ENCODE measurements around the gene SERPINB8. TPM values are rescaled to one million over a fixed set of nuclear protein-coding genes. Genes with fewer than 3 reads are reported as not detected.
"Not testable (repeated sequence)": the region's sequence is repeated elsewhere in the genome, so short reads cannot be mapped to it uniquely, and the experiment has no call there.

The SERPINB8 gene
- total RNA-seq, 2 experiments from 2014 or later, result 6.3 to 7.5 TPM

- POLR2A ChIA-PET, result no interaction called here
- ATAC-seq (no peak), DNase-seq (no peak)
- TF ChIP-seq, protein P1, sequence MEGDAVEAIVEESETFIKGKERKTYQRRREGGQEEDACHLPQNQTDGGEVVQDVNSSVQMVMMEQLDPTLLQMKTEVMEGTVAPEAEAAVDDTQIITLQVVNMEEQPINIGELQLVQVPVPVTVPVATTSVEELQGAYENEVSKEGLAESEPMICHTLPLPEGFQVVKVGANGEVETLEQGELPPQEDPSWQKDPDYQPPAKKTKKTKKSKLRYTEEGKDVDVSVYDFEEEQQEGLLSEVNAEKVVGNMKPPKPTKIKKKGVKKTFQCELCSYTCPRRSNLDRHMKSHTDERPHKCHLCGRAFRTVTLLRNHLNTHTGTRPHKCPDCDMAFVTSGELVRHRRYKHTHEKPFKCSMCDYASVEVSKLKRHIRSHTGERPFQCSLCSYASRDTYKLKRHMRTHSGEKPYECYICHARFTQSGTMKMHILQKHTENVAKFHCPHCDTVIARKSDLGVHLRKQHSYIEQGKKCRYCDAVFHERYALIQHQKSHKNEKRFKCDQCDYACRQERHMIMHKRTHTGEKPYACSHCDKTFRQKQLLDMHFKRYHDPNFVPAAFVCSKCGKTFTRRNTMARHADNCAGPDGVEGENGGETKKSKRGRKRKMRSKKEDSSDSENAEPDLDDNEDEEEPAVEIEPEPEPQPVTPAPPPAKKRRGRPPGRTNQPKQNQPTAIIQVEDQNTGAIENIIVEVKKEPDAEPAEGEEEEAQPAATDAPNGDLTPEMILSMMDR (IDR thresholded peaks at IDR 0.05), result no peak
- no peak overlapping the region for H3K27ac Mint-ChIP-seq
- no peaks in the 10 kb centered on the region for H3K9me3 Mint-ChIP-seq
- intact Hi-C loops (cut with micrococcal nuclease), result no loop called here
- no peak overlapping the region for H3K4me3 Mint-ChIP-seq
- CTCF ChIA-PET, result interaction anchor here (1.1 kb wide), 1 partner anchor 413 kb away, joined by 3 read pairs; no protein-coding TSS in a partner anchor
- peaks cover 14% of the 10 kb centered on the region for H3K27me3 Mint-ChIP-seq
- H3K36me3 Mint-ChIP-seq (ENCODE audit: low read depth), result no peaks in the 10 kb centered on the region
- no peaks in the 10 kb centered on the region for H3K4me1 Mint-ChIP-seq (ENCODE audit: low read depth)
These were observed 39.0 kb upstream of the SERPINB8 start for GRCh38 chr18:63930773-63931354.

DNA sequence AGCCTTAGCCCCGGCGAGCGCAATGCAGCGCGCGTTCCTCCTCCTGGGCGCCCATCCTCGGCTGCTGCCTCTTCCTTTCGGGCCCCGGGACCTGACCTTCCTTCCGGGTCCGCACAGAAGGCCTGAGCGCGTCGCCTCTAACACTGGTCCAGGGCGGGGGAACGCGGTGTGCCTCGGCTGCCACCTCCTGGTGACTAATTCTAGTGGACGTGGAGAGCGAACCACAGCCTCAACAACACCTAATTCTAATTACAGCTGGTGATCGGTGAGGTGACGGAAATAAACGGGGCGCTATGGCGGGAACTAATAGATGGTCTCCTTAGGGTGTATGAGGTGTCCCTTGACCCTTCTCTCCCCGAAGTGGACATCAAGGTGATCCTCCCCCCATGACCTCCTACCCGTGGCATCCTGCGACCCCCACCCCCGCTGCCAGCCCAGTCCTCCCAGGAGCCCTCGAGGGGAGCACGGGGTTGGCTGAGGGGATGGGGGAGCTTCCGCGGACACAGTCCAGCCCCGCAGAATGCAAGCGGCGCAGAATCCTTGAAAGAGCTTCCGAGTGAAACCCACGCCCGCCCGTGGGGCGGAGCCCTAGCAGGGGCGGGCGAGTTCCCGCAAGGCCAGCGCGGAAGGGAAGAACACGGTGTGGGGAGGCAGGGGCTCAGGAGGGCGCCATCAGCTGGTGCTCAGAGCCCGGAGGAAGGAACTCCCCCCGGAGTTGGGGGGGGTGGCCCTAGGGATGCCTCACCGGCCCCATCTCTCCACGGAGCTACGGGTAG lies 33.5 kb upstream of the SERPINB8 start:
- H3K4me3 Mint-ChIP-seq, result peak overlapping the region; percentile 56
- H3K36me3 Mint-ChIP-seq (ENCODE audit: low read depth), result no peaks in the 10 kb centered on the region
- ChIA-PET CTCF (interaction anchor here (0.6 to 2.8 kb wide), 29 partner anchors 9 to 431 kb away, joined by 3 to 22 read pairs (median 4); partner anchors contain the start of gene HMSD), POLR2A (no interaction called here)
- DNase-seq, result peak; percentile 78
- H3K27me3 Mint-ChIP-seq, result peaks cover 13% of the 10 kb centered on the region
- intact Hi-C loops (cut with micrococcal nuclease), result loop anchor here (5.0 kb wide), 1 partner anchor 419 kb away; no protein-coding TSS in a partner anchor
- H3K27ac Mint-ChIP-seq, result no peak overlapping the region
- peak; percentile 97 for ATAC-seq
- TF ChIP-seq, protein P1 (IDR thresholded peaks at IDR 0.05), result peak; percentile 51
- no peaks in the 10 kb centered on the region for H3K9me3 Mint-ChIP-seq
- no peaks in the 10 kb centered on the region for H3K4me1 Mint-ChIP-seq (ENCODE audit: low read depth)

DNA sequence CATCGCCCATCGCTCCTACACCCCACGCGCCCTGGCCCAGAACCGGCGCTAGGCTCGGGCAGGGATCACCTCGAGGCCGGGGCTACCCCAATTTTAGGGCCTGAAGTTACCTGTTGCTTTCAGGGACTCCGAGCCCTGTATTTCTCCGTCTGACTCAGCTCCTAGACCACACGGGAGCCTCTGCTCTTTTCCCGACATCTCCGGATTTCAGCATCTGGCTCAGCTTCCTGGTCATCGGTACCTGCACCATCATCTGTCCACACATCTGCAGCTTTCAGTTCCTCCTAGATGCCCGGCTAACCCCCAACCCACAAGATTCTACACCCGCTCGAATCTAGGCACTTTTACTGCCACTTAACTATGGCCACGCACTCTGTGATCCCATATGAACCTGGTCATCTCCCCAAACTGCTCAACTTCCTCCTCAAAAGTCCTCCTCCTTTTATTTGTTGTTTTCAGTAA lies 32.9 kb upstream of the SERPINB8 start:
- Mint-ChIP-seq H3K4me3 (no peak overlapping the region), H3K27me3 (peaks cover 19% of the 10 kb centered on the region), H3K4me1 (ENCODE audit: low read depth) (no peaks in the 10 kb centered on the region), H3K36me3 (ENCODE audit: low read depth) (no peaks in the 10 kb centered on the region), H3K27ac (no peak overlapping the region), H3K9me3 (no peaks in the 10 kb centered on the region)
- POLR2A ChIA-PET, result no interaction called here
- CTCF ChIA-PET, result interaction anchor here (0.7 to 2.8 kb wide), 23 partner anchors 9 to 432 kb away, joined by 3 to 22 read pairs (median 4); partner anchors contain the start of gene HMSD
- DNase-seq, result no peak
- intact Hi-C loops (cut with micrococcal nuclease), result loop anchor here (5.0 kb wide), 1 partner anchor 420 kb away; no protein-coding TSS in a partner anchor
- ATAC-seq, result no peak
- TF ChIP-seq, protein P1 (IDR thresholded peaks at IDR 0.05), result no peak

- Mint-ChIP-seq H3K27ac (no peak overlapping the region), H3K27me3 (peaks cover 42% of the 10 kb centered on the region), H3K36me3 (ENCODE audit: low read depth) (no peaks in the 10 kb centered on the region), H3K4me1 (ENCODE audit: low read depth) (no peaks in the 10 kb centered on the region), H3K4me3 (no peak overlapping the region), H3K9me3 (no peaks in the 10 kb centered on the region)
- no peak for DNase-seq
- CTCF ChIA-PET, result interaction anchor here (2.8 kb wide), 1 partner anchor 421 kb away, joined by 10 read pairs; no protein-coding TSS in a partner anchor
- ATAC-seq, result no peak
- intact Hi-C loops (cut with micrococcal nuclease), result no loop called here
- TF ChIP-seq, protein P1 (IDR thresholded peaks at IDR 0.05), result no peak
- POLR2A ChIA-PET, result no interaction called here
These were observed 29.9 kb upstream of the SERPINB8 start for GRCh38 chr18:63940008-63940407.

GRCh38 chr18:63940543-63941050 lies 29.3 kb upstream of the SERPINB8 start:
- H3K27ac Mint-ChIP-seq; H3K4me3 Mint-ChIP-seq; H3K9me3 Mint-ChIP-seq; intact Hi-C loops (cut with micrococcal nuclease); POLR2A ChIA-PET; H3K4me1 Mint-ChIP-seq (ENCODE audit: low read depth); H3K36me3 Mint-ChIP-seq (ENCODE audit: low read depth); DNase-seq; ATAC-seq: not testable (repeated sequence)
- CTCF ChIA-PET, result interaction anchor here (1.0 kb wide), 1 partner anchor 23 kb away, joined by 3 read pairs; no protein-coding TSS in a partner anchor
- peaks cover 42% of the 10 kb centered on the region for H3K27me3 Mint-ChIP-seq

All from activated CD8-positive, alpha-beta T cell treated with anti-CD3 and anti-CD28 coated beads for 36 hours (primary cell).